Activated CD4-positive, alpha-beta memory T cell treated with anti-CD3 and anti-CD28 coated beads, Interleukin-2, amount 10 ng/mL, durations not matched to agents 7 days and 5 days (primary cell): Measurements from ENCODE around the gene GPC5. TPM values are rescaled to one million over a fixed set of nuclear protein-coding genes. Genes with fewer than 3 reads are reported as not detected.
"Not testable (repeated sequence)": the region's sequence is repeated elsewhere in the genome, so short reads cannot be mapped to it uniquely, and the experiment has no call there.

Experiments used
- CTCF ChIA-PET: fragments of 350-600 bp; sonication (Branson Sonifier 250); formaldehyde crosslinking; loops from one replicate; lab custom pipeline; 2021; ENCODE audit warnings: antibody characterized with exemption, inconsistent platforms; lab: Charles Lee
- POLR2A ChIA-PET: fragments of 350-600 bp; sonication (Branson Sonifier 250); formaldehyde crosslinking; loops from one replicate; lab custom pipeline; 2021; ENCODE audit warnings: antibody characterized with exemption; lab: Charles Lee
- DNase-seq: peaks from one replicate; pipeline ENCODE4 v3.0.0-alpha.2; 2020
- H3K27ac Mint-ChIP-seq: one replicate; pipeline ENCODE4 v1.8.0; 2021; ENCODE audit warnings: mild to moderate bottlenecking, mixed read lengths
- H3K27me3 Mint-ChIP-seq: one replicate; pipeline ENCODE4 v1.8.0; 2021; ENCODE audit warnings: mixed read lengths
- H3K36me3 Mint-ChIP-seq: one replicate; pipeline ENCODE4 v1.8.0; 2021; ENCODE audit warnings: low read depth, mixed read lengths
- H3K4me1 Mint-ChIP-seq: one replicate; pipeline ENCODE4 v1.8.0; 2021; ENCODE audit warnings: mixed read lengths
- H3K4me3 Mint-ChIP-seq: one replicate; pipeline ENCODE4 v1.8.0; 2021; ENCODE audit warnings: mild to moderate bottlenecking, mixed read lengths
- H3K9me3 Mint-ChIP-seq: one replicate; pipeline ENCODE4 v1.8.0; 2021; ENCODE audit warnings: mixed read lengths
- total RNA-seq, 2 experiments: library from RNA; stranded (reverse); gene quantifications; one replicate each; pipeline ENCODE4 v1.2.3, GENCODE V29; 2021

Gene GPC5
- total RNA-seq, 2 experiments from 2014 or later = not detected

DNA sequence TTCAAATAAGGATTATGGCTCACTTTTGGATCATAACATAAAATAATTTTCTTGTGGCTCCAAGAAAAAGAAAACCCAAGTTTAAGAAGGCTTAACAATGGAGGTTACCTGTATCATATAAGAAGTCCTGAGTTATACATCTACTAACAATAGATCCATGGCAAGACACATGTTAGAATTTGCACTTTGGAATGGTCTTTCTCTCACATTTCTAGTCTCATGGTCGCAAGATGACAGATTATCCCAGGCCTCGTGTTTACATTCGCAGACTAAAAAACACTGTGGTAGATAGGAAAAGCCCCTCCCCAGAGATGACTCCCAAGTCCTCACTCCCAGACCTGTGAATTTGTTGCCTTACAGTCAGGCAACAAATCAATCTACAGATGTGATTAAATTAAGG, 1082.0 kb downstream of the GPC5 start:
- Mint-ChIP-seq H3K4me3 (no peak overlapping the region), H3K27ac (no peak overlapping the region), H3K36me3 (no peaks in the 10 kb centered on the region), H3K9me3 (peaks cover 3% of the 10 kb centered on the region), H3K4me1 (no peaks in the 10 kb centered on the region), H3K27me3 (no peaks in the 10 kb centered on the region)
- ChIA-PET POLR2A (no interaction called here), CTCF (no interaction called here)
- DNase-seq = no peak

DNA sequence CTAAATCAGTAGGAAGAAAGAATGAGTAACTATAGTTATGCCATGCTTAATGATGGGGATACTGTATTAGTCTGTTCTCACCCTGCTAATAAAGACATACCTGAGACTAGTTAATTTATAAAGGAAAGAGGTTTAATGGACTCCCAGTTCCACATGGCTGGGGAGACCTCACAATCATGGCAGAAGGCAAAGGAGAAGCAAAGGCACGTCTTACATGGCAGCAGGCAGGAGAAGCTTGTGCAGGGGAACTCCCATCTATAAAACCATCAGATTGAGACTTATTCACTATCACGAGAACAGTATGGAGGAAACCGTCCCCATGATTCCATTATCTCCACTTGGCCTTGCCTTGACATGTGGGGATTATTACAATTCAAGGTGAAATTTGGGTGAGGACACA, 1084.4 kb downstream of the GPC5 start:
- H3K4me3 Mint-ChIP-seq, H3K4me1 Mint-ChIP-seq, H3K27me3 Mint-ChIP-seq, H3K9me3 Mint-ChIP-seq, POLR2A ChIA-PET, CTCF ChIA-PET, H3K36me3 Mint-ChIP-seq, DNase-seq, H3K27ac Mint-ChIP-seq: not testable (repeated sequence)

- Mint-ChIP-seq H3K27ac (no peak overlapping the region), H3K36me3 (no peaks in the 10 kb centered on the region), H3K27me3 (no peaks in the 10 kb centered on the region), H3K9me3 (peaks cover 3% of the 10 kb centered on the region), H3K4me3 (no peak overlapping the region), H3K4me1 (no peaks in the 10 kb centered on the region)
- CTCF ChIA-PET = no interaction called here
- POLR2A ChIA-PET = no interaction called here
- no peak for DNase-seq
Measured at GRCh38 chr13:92483894-92484293, 1085.5 kb downstream of the GPC5 start.

GRCh38 chr13:92487238-92487637, 1088.8 kb downstream of the GPC5 start:
- no peaks in the 10 kb centered on the region for H3K36me3 Mint-ChIP-seq
- no peaks in the 10 kb centered on the region for H3K9me3 Mint-ChIP-seq
- H3K4me1 Mint-ChIP-seq = no peaks in the 10 kb centered on the region
- POLR2A ChIA-PET = no interaction called here
- H3K27ac Mint-ChIP-seq = no peak overlapping the region
- no peak for DNase-seq
- CTCF ChIA-PET = no interaction called here
- no peaks in the 10 kb centered on the region for H3K27me3 Mint-ChIP-seq
- H3K4me3 Mint-ChIP-seq = no peak overlapping the region

DNA sequence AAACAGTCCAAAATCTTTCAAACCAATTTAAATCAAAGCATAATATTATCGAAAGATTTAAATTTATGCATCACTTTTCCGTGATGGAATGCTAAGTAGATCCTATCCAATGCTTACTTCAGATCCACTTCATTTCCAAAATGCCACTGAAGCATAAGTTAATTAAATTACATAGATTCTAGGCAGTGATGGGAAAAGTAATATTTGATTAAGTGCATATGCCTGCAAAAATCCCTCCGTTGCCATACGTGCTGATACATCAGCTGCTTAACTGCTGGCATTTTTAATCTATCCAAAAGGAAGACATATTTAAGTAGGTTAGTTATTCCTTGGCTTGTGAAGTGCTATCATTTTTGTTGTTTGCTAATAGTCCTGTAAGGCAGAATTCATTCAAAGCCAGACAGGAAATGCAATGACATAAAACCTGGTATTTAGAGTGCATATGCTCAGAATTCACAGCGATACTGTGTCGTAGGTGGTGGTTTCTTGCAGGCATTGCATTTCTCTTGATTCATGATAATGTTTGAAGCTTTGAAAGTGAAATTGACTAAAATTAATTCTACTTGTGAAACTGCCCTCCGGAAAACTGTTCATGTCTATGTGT, 1089.9 kb downstream of the GPC5 start:
- Mint-ChIP-seq H3K36me3 (no peaks in the 10 kb centered on the region), H3K27me3 (no peaks in the 10 kb centered on the region), H3K4me1 (no peaks in the 10 kb centered on the region), H3K4me3 (no peak overlapping the region), H3K27ac (no peak overlapping the region), H3K9me3 (no peaks in the 10 kb centered on the region)
- ChIA-PET CTCF (no interaction called here), POLR2A (no interaction called here)
- no peak for DNase-seq

- Mint-ChIP-seq H3K4me1 (no peaks in the 10 kb centered on the region), H3K27ac (no peak overlapping the region), H3K27me3 (no peaks in the 10 kb centered on the region), H3K4me3 (no peak overlapping the region), H3K36me3 (no peaks in the 10 kb centered on the region), H3K9me3 (no peaks in the 10 kb centered on the region)
- POLR2A ChIA-PET = no interaction called here
- DNase-seq = no peak
- CTCF ChIA-PET = no interaction called here
Measured at GRCh38 chr13:92491839-92492238, 1093.4 kb downstream of the GPC5 start.

- H3K4me1 Mint-ChIP-seq = no peaks in the 10 kb centered on the region
- POLR2A ChIA-PET = no interaction called here
Measured at GRCh38 chr13:92494915-92495314, 1096.5 kb downstream of the GPC5 start.

DNA sequence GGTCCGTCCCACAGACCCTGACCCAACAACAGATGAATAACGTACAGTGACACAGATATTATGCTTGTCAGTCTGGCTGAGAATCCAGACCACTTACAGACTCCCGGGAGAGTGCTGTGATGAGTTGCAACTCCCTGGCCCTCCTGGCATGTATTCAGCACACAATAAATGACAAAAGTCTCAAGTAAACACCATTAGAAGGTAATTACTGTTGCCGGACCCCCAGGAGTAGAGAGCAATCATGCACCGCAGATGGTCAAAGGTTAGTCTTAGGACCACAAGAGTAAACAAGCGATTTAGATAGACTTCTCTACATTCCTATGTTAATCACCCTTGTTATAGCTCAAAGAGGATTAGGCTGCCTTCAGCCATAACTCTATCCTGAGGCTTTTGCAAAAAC, 1101.8 kb downstream of the GPC5 start:
- POLR2A ChIA-PET = no interaction called here
- H3K27me3 Mint-ChIP-seq = no peaks in the 10 kb centered on the region
- no peak for DNase-seq
- H3K4me1 Mint-ChIP-seq = no peaks in the 10 kb centered on the region
- H3K36me3 Mint-ChIP-seq = no peaks in the 10 kb centered on the region
- no peak overlapping the region for H3K27ac Mint-ChIP-seq
- H3K9me3 Mint-ChIP-seq = peaks cover 10% of the 10 kb centered on the region
- CTCF ChIA-PET = no interaction called here
- H3K4me3 Mint-ChIP-seq = no peak overlapping the region

More at GRCh38 chr13:92494915-92495314, 1096.5 kb downstream of the GPC5 start:
- no peak overlapping the region for H3K4me3 Mint-ChIP-seq
- H3K27ac Mint-ChIP-seq = no peak overlapping the region
- no peaks in the 10 kb centered on the region for H3K27me3 Mint-ChIP-seq
- H3K36me3 Mint-ChIP-seq = no peaks in the 10 kb centered on the region
- CTCF ChIA-PET = no interaction called here
- DNase-seq = no peak
- peaks cover 5% of the 10 kb centered on the region for H3K9me3 Mint-ChIP-seq

DNA sequence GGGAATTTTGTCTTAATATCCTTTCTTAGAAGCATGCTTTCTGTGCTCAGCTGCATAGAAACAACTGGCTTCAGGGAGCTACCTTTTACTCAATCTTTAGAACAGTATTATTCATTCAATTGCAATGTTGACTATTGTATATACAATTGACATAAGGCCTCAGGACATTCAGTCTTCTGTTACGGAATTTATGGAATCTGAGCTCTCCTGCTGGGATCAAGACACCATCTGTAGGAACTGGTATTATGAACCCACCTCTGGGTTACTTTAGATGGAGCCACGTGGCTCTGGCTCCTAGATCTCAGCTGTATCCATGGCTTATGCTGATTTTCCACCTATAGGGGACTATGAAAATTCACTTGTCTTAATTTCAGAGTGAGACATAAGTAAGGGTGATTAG, 1112.0 kb downstream of the GPC5 start:
- H3K4me1 Mint-ChIP-seq = no peaks in the 10 kb centered on the region
- H3K27ac Mint-ChIP-seq = no peak overlapping the region
- no peak for DNase-seq
- POLR2A ChIA-PET = no interaction called here
- H3K27me3 Mint-ChIP-seq = no peaks in the 10 kb centered on the region
- H3K4me3 Mint-ChIP-seq = no peak overlapping the region
- CTCF ChIA-PET = no interaction called here
- peaks cover 2% of the 10 kb centered on the region for H3K9me3 Mint-ChIP-seq
- H3K36me3 Mint-ChIP-seq = no peaks in the 10 kb centered on the region

DNA sequence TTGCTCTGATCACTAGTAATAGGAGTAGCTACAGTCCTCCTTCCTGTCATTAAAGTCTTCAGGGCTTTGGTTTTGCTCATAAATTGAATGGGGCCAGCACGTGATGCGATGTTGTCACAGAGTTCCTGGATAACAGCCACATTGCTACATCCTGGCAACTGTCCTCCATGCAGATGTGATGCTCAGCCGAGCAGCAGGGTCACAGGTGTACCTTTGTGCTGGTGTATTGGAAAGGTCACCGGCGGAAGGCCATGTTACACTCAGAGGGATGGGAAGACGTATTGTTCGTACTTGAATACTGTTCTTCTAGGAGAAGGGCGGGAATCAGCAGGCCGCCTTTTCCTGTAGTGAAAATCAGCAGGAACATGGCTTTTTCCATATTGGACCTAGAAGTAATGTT, 1114.4 kb downstream of the GPC5 start:
- H3K4me3 Mint-ChIP-seq = no peak overlapping the region
- ChIA-PET CTCF (no interaction called here), POLR2A (no interaction called here)
- peaks cover 3% of the 10 kb centered on the region for H3K9me3 Mint-ChIP-seq
- no peak for DNase-seq
- no peaks in the 10 kb centered on the region for H3K4me1 Mint-ChIP-seq
- no peaks in the 10 kb centered on the region for H3K36me3 Mint-ChIP-seq
- no peak overlapping the region for H3K27ac Mint-ChIP-seq
- no peaks in the 10 kb centered on the region for H3K27me3 Mint-ChIP-seq

DNA sequence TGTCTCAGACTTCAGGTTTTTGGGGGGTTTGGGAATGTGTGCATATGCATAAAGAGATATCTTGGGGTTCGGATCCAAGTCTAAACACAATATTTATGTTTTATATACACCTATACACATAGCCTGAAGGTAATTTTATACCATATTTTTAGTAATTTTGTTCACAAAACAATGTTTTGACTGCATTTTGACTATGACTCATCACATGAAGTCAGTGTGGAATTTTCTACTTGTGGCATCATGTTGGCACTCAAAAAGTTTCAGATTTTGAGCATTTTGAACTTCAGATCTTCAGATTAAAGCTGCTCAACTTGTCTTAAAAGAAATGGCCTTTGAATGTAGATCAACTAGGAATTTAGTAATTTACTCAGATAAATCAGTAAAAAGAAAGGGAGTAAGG, 1115.3 kb downstream of the GPC5 start:
- no peak for DNase-seq
- Mint-ChIP-seq H3K36me3 (no peaks in the 10 kb centered on the region), H3K4me1 (no peaks in the 10 kb centered on the region), H3K4me3 (no peak overlapping the region), H3K27ac (no peak overlapping the region), H3K9me3 (peaks cover 6% of the 10 kb centered on the region), H3K27me3 (no peaks in the 10 kb centered on the region)
- ChIA-PET CTCF (no interaction called here), POLR2A (no interaction called here)

- CTCF ChIA-PET = no interaction called here
- H3K36me3 Mint-ChIP-seq = no peaks in the 10 kb centered on the region
- no peaks in the 10 kb centered on the region for H3K27me3 Mint-ChIP-seq
- H3K4me3 Mint-ChIP-seq = no peak overlapping the region
- no peak overlapping the region for H3K27ac Mint-ChIP-seq
- H3K4me1 Mint-ChIP-seq = no peaks in the 10 kb centered on the region
- peaks cover 6% of the 10 kb centered on the region for H3K9me3 Mint-ChIP-seq
- POLR2A ChIA-PET = no interaction called here
- DNase-seq = no peak
Measured at GRCh38 chr13:92514420-92515125, 1116.2 kb downstream of the GPC5 start.

- H3K27me3 Mint-ChIP-seq, H3K4me1 Mint-ChIP-seq, DNase-seq, CTCF ChIA-PET, H3K27ac Mint-ChIP-seq, H3K36me3 Mint-ChIP-seq, POLR2A ChIA-PET, H3K9me3 Mint-ChIP-seq, H3K4me3 Mint-ChIP-seq: not testable (repeated sequence)
Measured at GRCh38 chr13:92516878-92517277, 1118.5 kb downstream of the GPC5 start.

- H3K27me3 Mint-ChIP-seq, CTCF ChIA-PET, H3K36me3 Mint-ChIP-seq, DNase-seq, H3K9me3 Mint-ChIP-seq, H3K27ac Mint-ChIP-seq, POLR2A ChIA-PET, H3K4me1 Mint-ChIP-seq, H3K4me3 Mint-ChIP-seq: not testable (repeated sequence)
Measured at GRCh38 chr13:92518622-92519021, 1120.2 kb downstream of the GPC5 start.
